Posterior vena cava (tissue), 2 donors: ENCODE data around the gene SCN2B. TPM values are rescaled to one million over a fixed set of nuclear protein-coding genes. Genes with fewer than 3 reads are reported as not detected.
A peak's percentile ranks its signal among the peaks of the same experiment; 100 is the strongest.
"Not testable (repeated sequence)": the region's sequence is repeated elsewhere in the genome, so short reads cannot be mapped to it uniquely, and the experiment has no call there.

Experiments
- DNase-seq: peaks from one replicate; pipeline ENCODE4 v3.0.0-alpha.2; 2020; ENCODE audit warnings: low spot score
- intact Hi-C, 2 donors: fragments of 100-400 bp; cut with DNase I; formaldehyde crosslinking; loops; one replicate each; pipeline versions ENCODE4 v1.14.1 to v1.14.2; 2022 to 2023
- total RNA-seq, 2 donors: library from RNA; stranded (reverse); fragmentation: NEBNext Ultra II Directional; extraction: Animal tissue kit (Norgen Biotek cat#: 25700); gene quantifications; one replicate each; pipeline ENCODE4 v1.2.1, GENCODE V29; 2021
- donor health status: DM: yes; HTN: yes; CAD: no.
- donor health status: DM: yes; HTN: yes; CAD: no.

Gene SCN2B
- total RNA-seq, 2 donors from 2014 or later: 0.14 to 1.4 TPM

- DNase-seq: no peak
- intact Hi-C loops: no loop called here
Observed at GRCh38 chr11:118184784-118185579, 8.5 kb upstream of the SCN2B start.

- DNase-seq, intact Hi-C loops: not testable (repeated sequence)
Observed at GRCh38 chr11:118183691-118184090, 7.3 kb upstream of the SCN2B start.

- DNase-seq: no peak
- intact Hi-C loops: no loop called here
Observed at GRCh38 chr11:118180300-118180703, 3.9 kb upstream of the SCN2B start.

- DNase-seq: no peak
- intact Hi-C loops: no loop called here
Observed at GRCh38 chr11:118176778-118177134, 317 bp upstream of the SCN2B start.

- intact Hi-C loops: no loop called here
- DNase-seq: no peak
Observed at GRCh38 chr11:118175031-118175992, 1.1 kb downstream of the SCN2B start.

- DNase-seq: no peak
- intact Hi-C loops: no loop called here
Observed at GRCh38 chr11:118174006-118174567, 2.4 kb downstream of the SCN2B start.

GRCh38 chr11:118172356-118172755, 4.1 kb downstream of the SCN2B start:
- DNase-seq: peak; percentile 62
- intact Hi-C loops: no loop called here

- intact Hi-C loops: loop anchor here in 1 of 2 donors (2.0 kb wide), 1 partner anchor 27 kb away; no protein-coding TSS in a partner anchor
- peak; percentile 89 for DNase-seq
Observed at GRCh38 chr11:118171269-118172062, 5.0 kb downstream of the SCN2B start.

GRCh38 chr11:118170882-118171268, 5.6 kb downstream of the SCN2B start:
- no peak for DNase-seq
- intact Hi-C loops: loop anchor here in 1 of 2 donors (2.0 kb wide), 1 partner anchor 26 kb away; no protein-coding TSS in a partner anchor

GRCh38 chr11:118170231-118170630, 6.2 kb downstream of the SCN2B start:
- DNase-seq: no peak
- intact Hi-C loops: loop anchor here in 1 of 2 donors (2.0 kb wide), 1 partner anchor 25 kb away; no protein-coding TSS in a partner anchor

GRCh38 chr11:118169300-118170140, 6.9 kb downstream of the SCN2B start:
- intact Hi-C loops: loop anchor here in 1 of 2 donors (2.0 kb wide), 1 partner anchor 25 kb away; no protein-coding TSS in a partner anchor
- DNase-seq: peak; percentile 22

GRCh38 chr11:118168751-118169150, 7.7 kb downstream of the SCN2B start:
- DNase-seq: peak; percentile 32
- intact Hi-C loops: no loop called here

GRCh38 chr11:118168316-118168715, 8.1 kb downstream of the SCN2B start:
- DNase-seq: peak; percentile 30
- intact Hi-C loops: no loop called here

- intact Hi-C loops: no loop called here
- DNase-seq: peak; percentile 50
Observed at GRCh38 chr11:118167906-118168305, 8.5 kb downstream of the SCN2B start.

GRCh38 chr11:118167253-118167652, 9.2 kb downstream of the SCN2B start:
- intact Hi-C loops: no loop called here
- DNase-seq: no peak

- intact Hi-C loops: no loop called here
- DNase-seq: peak; percentile 49
Observed at GRCh38 chr11:118166641-118167040, 9.8 kb downstream of the SCN2B start.

GRCh38 chr11:118164885-118165284, 11.6 kb downstream of the SCN2B start:
- intact Hi-C loops: no loop called here
- DNase-seq: no peak

GRCh38 chr11:118163494-118163893, 12.9 kb downstream of the SCN2B start:
- intact Hi-C loops: no loop called here
- DNase-seq: no peak
